HS-5 (cell line): ENCODE data around the gene SENP2.
"Not testable (repeated sequence)": the region's sequence is repeated elsewhere in the genome, so short reads cannot be mapped to it uniquely, and the experiment has no call there.

ENCODE experiments used
- DNase-seq: peaks from one replicate; pipeline ENCODE4 v3.0.0-alpha.2; 2012; ENCODE audit warnings: low read depth

The SENP2 gene

DNA sequence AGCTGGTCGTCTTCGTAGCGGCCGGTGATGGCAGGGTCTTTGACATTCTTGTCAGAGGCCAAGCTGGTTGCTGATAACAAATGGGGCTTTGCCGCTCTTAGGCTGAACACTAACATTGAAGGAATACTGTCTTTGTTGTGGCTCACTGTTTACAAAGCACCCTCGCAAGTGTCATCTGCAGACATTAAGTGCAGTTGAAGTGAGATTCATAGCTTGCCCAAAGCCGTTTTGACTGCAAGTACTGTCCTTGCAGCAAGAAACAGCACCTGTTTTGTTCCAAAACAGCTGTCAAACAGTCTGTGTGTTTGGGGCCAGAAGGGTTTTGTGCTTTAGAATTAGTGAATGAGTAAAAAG, 568 bp downstream of the SENP2 start:
- no peak for DNase-seq

DNA sequence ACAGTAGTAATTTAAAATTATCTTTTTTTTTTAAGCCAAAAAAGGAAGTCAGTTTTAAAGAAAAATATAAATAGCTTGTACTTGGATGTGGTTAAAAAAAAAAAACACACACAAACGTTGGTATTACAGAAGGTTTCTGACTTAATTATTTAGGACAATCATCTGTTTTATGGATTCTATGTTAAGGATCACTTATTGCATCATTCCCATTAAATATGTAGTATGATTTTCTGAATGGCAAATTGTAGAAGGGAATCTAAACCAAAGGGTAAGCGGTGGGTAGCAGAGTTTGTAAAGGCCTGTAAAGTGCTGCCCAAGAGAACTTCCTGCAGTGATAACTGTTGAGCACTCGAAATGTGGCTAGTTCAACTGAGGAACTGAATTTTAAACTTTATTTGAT, 8.0 kb downstream of the SENP2 start:
- DNase-seq = no peak

DNA sequence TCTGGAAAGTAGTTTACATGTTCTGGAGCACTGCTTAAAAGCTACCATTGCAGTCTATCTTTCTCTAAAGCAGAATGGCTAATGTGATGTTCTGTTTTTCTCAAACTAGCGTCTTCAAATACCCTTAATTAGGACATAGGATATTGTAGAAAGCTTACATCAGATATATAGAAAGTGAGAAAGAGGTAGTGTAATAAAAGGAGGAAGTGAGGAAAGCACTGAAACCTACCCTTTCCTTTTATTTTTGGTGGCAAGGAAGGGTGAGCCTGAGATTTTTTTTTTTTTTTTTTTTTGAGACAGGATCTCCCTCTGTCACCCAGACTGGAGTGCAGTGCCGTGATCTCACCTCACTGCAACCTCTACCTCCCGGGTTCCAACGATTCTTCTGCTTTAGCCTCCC, 9.4 kb downstream of the SENP2 start:
- no peak for DNase-seq

DNA sequence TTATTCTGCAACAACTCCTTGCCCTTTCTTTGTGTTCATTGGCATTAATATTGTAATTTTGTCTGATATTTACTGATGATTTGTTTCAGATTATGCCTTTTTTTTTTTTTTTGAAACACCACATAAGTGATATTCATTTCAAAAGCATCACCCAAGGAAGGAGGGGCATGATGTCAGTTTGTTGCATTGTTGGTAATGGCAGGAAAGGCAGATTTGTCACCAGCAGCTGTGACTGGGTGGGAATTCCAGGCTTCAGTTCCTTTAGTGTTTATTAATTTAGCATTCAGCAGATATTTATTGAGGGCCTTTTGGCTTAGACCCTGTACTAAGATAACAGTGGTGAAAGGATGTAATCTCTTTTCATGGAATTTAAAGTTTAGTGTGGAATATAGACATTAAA, 19.5 kb downstream of the SENP2 start:
- no peak for DNase-seq

DNA sequence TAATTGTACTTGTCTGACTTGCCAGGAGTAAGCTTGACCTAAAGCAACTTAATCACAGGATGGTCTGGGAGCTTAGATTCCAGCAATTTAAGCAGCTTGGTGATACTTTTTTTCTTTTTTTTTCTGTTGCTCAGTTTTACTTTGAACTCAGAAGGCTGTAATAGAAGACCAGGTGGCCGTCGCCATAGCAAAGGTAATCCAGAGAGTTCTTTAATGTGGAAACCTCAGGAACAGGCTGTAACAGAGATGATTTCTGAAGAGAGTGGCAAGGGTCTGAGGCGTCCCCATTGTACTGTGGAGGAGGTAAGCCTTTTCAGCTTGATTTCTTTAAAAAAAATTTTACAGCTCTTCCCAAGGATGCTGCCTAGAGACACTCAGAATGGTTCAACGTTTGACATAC, 20.1 kb downstream of the SENP2 start:
- no peak for DNase-seq

DNA sequence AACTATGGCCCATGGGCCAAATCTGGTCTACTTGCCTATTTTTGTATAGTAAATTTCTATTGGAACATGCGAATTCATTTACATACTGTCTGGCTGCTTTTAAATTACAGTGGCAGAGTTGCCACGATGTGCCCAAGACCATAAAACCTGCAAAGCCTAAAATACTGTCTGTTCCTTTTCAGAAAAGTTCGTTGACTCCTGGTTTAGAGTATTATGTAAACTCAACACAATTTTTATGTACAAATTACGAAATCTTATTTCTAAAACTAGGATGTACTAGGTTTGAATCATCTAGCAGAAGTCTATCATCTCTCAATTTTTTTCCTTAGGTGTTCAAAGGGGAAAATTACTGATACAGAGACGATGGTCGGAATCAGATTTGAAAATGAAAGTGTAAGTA, 26.9 kb downstream of the SENP2 start:
- no peak for DNase-seq

DNA sequence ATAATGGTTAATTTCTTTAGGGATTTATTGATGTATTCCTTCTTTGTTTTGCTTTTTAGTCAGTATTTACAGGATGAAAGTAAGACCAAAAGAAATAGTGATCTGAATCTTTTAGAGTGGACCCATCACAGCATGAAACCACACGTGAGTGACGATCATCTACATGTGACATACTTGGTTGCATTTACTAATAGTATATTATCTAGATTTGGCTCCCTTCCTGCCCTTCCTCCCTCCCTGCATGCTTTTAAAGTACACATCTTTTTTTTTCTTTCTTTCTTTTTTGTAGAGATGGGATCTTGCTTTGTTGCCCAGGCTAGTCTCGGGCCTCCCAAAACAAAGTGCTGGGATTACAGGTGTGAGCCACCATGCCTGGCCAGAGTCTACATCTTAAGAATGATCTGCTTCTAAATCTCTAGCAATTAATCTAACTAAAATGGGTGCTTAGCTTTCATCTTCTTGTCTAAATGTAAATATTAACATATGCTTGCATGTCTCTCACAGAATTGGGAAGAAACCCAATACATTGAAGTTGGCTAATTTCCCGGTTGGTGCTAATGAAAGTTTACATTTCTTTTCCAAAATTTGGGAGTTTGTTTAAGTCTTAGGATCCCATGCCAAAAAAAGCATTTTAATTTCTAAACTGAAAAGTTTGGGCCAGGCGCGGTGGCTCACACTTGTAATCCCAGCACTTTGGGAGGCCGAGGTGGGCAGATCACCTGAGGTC, 38.0 kb downstream of the SENP2 start:
- no peak for DNase-seq

DNA sequence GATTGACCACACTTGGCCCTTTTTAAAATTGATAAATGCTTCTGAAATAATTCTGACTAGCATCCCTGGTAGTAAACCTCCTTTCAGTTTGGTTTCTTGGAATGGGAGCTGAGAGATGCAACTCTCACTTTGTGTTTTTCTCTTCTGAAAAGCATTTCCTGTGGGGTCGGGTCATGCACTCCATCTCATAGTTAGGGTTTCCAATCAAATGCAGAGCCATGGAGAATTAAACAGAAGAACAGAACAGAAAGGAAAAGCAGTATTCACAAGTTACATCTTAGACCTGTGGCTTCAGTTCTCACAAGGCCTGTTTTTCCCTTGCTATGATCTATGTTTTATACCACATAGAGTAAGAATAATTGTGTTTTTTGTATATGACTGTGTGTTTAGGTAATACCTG, 39.7 kb downstream of the SENP2 start:
- no peak for DNase-seq

DNA sequence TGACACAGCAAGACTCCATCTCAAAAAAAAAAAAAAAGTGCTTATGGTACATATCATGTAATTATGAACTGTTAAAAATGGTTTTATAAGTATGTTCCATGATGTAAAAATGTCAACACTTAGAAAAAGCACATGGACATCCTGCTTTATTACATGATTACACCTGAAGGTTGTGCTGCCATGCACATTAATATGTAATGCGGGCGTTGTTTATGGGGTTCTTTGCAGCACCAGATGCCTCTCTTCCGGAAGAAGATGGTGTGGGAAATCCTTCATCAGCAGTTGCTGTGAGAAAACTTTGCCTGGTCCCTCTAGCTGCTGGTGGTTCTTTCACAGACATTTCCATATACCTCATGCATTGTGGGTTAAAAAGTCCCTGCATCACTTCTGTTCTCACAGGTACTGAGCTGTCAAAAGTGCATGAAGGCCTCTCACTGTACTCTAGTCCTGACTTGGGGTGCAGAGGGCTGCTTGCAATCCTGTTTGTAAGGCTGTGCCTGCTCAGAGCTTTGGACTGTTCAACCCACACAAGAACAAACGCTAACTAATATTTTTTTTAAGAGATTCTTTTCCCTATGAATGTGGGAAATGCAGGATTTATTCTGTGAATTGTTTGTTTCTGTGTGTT, 43.6 kb downstream of the SENP2 start:
- no peak for DNase-seq

DNA sequence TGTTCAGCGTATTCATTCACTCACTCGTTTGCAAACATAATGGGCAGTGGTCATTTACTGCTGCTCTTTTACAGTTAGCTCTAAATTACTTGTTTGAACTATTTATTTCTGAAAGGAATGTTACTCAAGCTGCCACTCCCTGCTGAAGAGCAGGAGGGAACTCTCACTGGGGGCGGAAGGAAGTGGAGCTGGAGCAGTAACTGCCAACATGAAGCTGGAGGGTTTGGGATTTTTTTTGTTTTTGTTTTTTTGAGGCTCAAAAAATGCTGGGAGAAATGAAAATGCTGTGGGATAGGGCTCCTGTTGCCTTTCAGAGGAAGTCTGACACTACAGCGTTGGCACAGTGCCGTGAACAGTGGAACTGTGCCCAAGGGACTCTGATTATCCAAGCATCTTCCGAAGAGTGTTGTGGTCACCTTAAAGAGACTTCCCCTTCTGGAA, 44.1 kb downstream of the SENP2 start:
- no peak for DNase-seq

DNA sequence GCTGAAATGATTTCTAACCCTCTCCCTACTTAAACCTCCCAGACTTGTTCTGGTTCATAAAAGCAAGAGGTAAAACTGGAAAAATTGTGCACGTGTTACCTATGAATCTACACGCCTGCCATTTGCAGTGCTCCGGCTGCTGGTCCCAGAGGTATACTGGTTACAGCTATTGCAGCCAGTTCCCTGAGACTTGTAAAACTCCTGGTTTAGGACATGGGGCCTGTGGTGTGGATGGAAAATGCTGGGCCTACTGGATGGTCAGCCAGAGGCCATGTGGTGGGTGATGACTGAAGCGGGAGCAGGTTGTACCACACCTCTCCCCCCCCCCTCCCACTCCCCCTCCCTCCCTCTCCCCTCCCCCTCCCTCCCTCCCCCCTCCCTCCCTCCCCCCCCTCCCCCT, 45.0 kb downstream of the SENP2 start:
- DNase-seq = no peak

DNA sequence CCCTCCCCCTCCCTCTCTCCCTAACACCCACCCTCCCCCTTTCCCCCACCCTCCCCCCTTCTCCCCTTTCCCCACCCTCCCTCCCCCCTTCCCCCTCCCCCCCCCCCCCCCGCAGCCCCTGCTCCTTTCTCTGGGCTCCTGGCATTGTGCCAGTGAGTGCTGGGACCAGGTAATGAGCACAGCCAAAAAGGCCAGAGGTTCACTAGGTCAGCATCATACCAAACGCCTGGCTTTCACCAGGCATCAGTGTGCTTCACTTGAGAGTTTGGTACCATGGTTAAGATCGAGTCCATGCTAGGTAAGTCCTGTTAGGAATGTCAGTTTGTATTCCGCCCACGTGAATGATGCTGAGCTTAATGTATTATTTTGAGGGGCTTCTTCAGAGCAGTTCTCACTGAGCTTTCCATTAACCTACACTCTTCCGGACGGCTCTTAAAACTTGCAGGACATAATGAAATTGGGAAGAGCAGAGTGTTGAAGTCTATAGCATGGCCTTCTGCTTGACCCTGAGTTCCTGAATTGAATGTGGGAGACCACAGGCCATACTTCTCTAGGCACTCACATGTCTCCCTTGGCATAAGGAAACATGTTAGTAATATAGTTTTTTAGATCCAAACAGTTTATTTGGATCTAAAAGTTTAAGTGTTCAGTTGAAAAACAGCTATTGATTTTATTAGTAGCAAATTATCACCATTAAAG, 45.6 kb downstream of the SENP2 start:
- DNase-seq = no peak

DNA sequence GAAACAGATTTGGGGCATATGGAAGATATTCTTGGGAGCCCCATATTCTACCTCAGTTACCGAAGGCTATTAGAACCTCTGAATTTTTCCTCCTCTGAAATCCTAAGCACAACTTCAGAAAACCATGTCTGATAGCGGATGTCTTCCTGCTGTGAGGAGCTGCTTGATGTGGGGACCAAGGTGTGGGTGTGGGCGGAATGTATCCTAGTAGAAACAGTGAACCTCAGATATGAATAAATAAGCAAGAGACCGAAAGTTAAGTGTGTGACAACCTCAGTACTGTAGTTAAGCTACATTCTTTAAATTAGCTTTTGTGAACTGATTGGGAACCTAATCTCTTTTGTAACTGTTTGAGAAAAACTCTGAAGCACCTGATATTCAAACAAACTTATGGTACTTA, 46.9 kb downstream of the SENP2 start:
- no peak for DNase-seq

DNA sequence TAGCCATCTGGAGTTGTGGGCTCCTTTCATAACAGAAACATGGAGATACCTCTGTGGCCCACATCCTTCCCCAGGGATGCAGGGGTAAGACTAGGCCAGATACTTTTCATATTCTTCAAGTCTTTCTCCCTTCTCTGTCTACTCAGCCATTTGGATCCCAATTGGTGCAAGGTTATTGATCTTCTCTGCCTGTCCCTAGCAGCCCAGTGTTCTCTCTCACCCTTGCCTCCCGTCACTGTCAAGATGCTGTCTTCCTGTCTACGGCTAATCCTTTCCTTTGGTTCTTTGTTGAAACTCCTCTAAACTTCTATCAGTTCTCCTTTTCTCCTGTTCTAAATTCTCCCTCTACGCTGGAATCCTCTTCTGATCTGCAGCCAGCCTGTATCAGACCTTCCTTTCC, 51.3 kb downstream of the SENP2 start:
- DNase-seq = no peak

DNA sequence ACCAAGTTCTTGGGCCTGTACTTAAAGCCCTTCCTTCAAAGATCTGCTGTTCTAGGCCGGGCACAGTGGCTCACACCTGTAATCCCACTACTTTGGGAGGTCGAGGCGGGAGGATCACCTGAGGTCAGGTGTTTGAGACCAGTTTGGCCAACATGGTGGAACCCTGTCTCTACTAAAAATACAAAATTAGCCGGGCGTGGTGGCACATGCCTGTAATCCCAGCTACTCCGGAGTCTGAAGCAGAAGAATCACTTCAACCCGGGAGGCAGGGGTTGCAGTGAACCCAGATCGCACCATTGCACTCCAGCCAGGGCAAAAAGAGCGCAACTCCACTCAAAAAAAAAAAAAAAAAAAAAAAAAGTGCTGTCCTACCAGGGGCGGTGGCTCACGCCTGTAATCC, 52.6 kb downstream of the SENP2 start:
- not testable (repeated sequence) for DNase-seq

DNA sequence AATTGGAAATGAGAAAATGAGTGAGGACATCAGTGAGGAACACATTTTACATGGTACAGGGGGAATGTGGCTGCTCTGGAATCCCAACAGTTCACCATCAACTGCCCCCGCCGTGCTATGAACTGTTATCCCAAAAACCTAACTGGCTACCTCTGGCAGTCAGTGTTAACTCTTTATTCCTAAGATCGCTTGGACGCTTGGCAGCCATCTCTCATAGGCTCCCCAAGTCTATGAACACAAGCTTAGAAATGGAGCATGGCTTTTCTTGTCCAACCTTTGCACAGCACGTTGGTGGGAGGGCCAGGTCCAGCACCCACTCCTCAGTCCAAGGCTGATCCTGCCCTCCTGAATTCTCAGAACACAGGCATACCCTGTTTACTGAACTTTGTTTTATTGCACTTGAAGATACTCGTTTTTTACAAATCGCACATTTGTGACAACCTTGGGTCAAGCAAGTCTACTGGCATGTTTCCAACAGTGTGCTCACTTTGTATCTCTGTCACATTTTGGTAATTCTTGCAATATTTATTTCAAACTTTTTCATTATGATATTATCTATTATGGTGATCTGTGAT, 53.6 kb downstream of the SENP2 start:
- no peak for DNase-seq

DNA sequence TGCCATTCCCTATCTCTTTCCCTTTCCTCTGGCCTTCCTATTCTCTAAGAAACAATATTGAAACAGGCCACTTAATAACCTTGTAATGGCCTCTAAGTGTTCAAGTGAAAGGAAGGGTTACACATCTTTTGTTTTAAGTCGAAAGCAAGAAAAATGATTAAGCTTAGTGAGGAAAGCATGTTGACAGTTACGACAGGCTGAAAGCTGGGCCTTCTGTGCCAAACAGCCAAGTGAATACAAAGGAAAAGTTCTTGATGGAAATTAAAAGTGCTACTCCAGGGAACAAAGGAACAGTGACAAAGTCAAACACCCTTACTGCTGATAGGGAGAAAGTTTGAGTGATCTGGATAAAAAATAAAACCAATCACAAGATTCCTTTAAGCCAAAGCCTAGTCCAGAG, 54.2 kb downstream of the SENP2 start:
- no peak for DNase-seq

DNA sequence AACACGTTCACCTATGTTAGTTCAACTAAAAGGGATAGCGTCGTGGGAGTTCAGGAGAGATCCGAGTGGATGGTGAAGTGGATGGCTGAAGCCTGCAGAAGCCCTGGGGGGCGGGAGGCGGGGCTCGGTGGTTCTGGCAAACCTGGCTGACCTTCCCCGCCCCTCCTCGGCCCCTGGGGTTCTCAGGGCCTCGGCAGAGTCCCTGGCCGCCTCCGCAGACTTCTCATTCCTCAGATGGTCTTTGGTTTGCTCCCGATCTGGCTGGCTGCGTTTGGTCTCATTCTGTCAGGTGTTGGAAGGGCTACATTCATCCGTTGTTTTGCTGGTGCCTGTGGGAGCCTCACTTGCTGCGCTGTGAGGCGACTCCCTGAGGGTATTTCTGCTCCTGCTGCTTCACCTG, 59.1 kb downstream of the SENP2 start:
- not testable (repeated sequence) for DNase-seq

DNA sequence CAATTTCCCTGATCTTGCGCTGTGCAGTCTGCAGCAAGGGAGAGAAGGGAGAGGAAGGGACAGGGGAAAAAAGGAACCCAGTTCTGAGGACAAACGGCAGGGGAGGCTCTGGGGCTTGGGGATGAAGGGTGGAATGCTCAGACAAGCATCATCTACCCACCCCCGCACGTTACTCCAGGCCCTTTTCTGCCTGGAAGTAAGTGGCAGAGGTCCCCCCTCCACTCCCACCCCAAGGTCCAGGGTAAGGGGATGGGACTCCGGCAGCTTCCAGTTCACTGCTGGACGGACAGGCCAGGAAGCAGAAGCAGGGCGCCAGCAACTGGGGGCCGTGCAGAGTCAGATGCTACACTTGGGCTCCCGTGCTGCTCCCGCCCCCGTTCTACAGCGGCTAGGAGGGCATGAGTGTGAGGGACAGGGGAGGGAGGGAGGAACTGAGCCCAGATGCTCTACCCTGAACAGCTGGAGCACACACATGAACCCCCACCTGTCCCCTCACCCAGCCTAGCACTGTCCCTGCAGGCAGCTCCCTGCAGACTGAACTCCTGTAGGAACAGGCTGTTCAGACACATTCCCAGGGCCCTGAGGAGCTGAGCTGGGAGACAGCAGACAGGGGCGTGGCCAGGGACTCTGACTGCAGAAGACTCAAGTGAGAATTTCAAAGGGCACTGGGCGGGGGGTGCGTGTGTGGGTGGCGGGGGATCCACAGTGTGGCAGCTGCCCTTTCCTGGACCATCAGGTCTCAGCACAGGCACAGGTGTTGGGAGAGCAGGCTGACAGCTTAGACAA, 59.7 kb downstream of the SENP2 start:
- DNase-seq = no peak

DNA sequence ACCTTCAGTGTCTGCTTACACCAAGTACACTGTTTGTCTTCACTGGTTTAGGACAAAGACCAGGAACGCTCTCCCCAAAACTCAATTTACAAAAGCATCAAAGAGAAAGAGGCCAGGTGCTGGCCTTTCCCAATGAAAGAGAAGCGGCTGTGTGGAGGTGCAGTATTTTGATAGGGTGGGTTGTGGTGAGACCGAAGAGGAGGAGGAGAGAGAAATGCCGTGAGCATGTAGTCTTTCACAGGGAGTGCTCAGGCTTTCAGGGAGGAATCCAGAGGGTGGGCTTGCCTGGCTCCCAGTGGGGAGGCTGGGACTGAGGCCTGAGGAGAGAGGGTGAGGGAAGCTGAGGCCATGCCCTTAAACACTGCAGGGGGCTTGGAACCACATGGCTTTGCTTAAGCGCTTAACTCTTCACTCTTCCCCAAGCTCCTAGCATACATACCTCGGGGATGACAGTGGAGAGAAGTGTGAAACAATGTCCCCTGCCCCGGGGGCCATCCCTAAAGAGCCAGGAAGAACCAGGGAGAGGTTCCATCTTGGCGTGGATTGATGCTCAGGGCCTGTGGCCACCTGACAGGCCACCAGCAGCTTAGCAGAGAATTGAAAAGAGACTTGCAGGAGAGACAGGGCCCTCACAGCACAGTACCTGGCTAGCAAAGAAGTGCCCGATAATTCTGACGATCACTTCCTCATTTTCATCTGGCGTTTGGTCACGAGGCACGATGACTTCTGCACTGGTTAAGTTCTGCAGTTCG, 60.5 kb downstream of the SENP2 start:
- DNase-seq = no peak

DNA sequence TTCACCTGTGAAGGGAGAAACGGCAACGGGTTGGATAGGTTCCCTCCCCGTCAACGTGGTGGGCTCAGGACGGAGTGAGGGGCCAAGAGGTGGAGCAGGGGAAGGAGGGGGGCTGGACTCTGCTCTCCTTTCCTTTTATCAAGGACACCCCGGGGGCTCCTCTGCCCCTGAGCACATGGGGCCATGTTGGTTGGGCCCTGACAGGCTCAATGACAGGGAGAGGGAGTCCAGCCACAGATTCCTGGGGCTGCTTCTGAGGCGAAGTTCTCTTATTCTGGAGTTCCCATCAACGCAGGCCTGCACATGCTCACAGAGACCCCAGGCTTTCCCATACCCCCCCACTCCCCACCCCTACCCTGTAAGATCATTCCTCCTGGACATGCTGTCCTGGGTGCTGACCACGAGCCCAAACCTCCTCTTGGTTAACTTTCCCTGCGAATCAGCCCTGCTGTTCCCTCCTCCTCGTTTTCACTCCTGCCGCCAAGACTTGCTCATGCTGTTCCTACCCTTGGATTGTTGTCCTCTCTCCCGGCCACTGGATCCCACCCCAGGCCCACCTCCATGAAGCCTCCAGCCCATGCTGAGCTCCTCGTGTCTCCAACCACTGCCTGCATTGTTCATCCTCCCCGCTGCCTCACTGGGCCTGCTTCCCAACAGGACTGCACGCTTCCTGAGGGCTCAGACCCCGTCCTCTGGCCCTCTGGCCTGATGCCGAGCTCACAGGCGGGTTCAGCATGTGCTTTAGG, 61.2 kb downstream of the SENP2 start:
- DNase-seq = no peak
